RWPE2 (cell line): ENCODE measurements around the gene KMT2C.
"Not testable (repeated sequence)": the region's sequence is repeated elsewhere in the genome, so short reads cannot be mapped to it uniquely, and the experiment has no call there.

Experiments
- ATAC-seq: fragments of 200-7000 bp; cut with Tn5 transposase; 3 replicates; pipeline ENCODE4 v1.9.1; 2021; ENCODE audit warnings: low read depth
- DNase-seq: peaks from one replicate; pipeline ENCODE4 v3.0.0-alpha.2; 2020; ENCODE audit warnings: low spot score
- H3K27ac ChIP-seq: fragments of 450-650 bp; 2 replicates; pipeline ENCODE4 v1.5.1; 2017; ENCODE audit warnings: mild to moderate bottlenecking; ENCODE audit not compliant: poor library complexity, severe bottlenecking
- H3K27me3 ChIP-seq: fragments of 250-450 bp; sonication (Bioruptor Pico); 2 replicates; pipeline ENCODE4 v1.5.1; 2021; ENCODE audit warnings: mild to moderate bottlenecking, moderate library complexity; ENCODE audit not compliant: insufficient read depth, poor library complexity, severe bottlenecking
- H3K36me3 ChIP-seq: fragments of 250-450 bp; sonication (Bioruptor Pico); 2 replicates; pipeline ENCODE4 v1.5.1; 2020; ENCODE audit warnings: low read depth, mild to moderate bottlenecking, moderate library complexity
- H3K4me1 ChIP-seq: fragments of 250-450 bp; sonication (Bioruptor Pico); 2 replicates; pipeline ENCODE4 v1.5.1; 2021; ENCODE audit warnings: mild to moderate bottlenecking, moderate library complexity; ENCODE audit not compliant: insufficient read depth, poor library complexity, severe bottlenecking
- H3K4me3 ChIP-seq: fragments of 250-450 bp; sonication (Bioruptor Pico); 2 replicates; pipeline ENCODE4 v1.5.1; 2021; ENCODE audit warnings: mild to moderate bottlenecking, moderate library complexity; ENCODE audit not compliant: severe bottlenecking
- H3K9me3 ChIP-seq: fragments of 250-450 bp; sonication (Bioruptor Pico); 2 replicates; pipeline ENCODE4 v1.5.1; 2021; ENCODE audit warnings: mild to moderate bottlenecking, moderate library complexity; ENCODE audit not compliant: severe bottlenecking
- TF ChIP-seq, protein P1 (sequence below): fragments of 450-650 bp; IDR thresholded peaks from one replicate; pipeline ENCODE4 v1.5.1; 2017; ENCODE audit warnings: mild to moderate bottlenecking, moderate library complexity; ENCODE audit not compliant: poor library complexity, severe bottlenecking

KMT2C gene

DNA sequence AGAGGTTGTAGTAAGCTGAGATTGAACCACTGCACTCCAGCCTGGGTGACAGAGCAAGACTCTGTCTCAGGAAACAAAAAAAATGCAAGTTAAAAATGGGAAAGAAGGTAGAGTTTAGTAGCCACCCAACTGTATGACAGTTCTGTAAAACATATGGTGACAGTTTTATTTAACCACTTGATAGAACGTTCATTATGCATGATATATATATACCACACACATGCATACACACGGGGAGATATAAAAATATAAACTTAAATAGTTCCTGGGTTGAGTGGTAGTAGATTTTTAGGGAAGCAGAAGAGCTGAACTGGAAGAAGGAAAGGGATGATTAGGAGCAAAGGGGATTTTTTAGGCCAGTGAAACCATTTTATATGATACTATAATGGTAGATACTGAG lies 120.0 kb downstream of the KMT2C start:
- Histone ChIP-seq H3K27ac (no peak overlapping the region), H3K36me3 (peaks cover 23% of the 10 kb centered on the region), H3K27me3 (no peaks in the 10 kb centered on the region), H3K4me3 (no peak overlapping the region), H3K4me1 (peaks cover 26% of the 10 kb centered on the region), H3K9me3 (no peaks in the 10 kb centered on the region)
- no peak for DNase-seq
- TF ChIP-seq, protein P1, sequence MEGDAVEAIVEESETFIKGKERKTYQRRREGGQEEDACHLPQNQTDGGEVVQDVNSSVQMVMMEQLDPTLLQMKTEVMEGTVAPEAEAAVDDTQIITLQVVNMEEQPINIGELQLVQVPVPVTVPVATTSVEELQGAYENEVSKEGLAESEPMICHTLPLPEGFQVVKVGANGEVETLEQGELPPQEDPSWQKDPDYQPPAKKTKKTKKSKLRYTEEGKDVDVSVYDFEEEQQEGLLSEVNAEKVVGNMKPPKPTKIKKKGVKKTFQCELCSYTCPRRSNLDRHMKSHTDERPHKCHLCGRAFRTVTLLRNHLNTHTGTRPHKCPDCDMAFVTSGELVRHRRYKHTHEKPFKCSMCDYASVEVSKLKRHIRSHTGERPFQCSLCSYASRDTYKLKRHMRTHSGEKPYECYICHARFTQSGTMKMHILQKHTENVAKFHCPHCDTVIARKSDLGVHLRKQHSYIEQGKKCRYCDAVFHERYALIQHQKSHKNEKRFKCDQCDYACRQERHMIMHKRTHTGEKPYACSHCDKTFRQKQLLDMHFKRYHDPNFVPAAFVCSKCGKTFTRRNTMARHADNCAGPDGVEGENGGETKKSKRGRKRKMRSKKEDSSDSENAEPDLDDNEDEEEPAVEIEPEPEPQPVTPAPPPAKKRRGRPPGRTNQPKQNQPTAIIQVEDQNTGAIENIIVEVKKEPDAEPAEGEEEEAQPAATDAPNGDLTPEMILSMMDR = no peak
- no peak for ATAC-seq

DNA sequence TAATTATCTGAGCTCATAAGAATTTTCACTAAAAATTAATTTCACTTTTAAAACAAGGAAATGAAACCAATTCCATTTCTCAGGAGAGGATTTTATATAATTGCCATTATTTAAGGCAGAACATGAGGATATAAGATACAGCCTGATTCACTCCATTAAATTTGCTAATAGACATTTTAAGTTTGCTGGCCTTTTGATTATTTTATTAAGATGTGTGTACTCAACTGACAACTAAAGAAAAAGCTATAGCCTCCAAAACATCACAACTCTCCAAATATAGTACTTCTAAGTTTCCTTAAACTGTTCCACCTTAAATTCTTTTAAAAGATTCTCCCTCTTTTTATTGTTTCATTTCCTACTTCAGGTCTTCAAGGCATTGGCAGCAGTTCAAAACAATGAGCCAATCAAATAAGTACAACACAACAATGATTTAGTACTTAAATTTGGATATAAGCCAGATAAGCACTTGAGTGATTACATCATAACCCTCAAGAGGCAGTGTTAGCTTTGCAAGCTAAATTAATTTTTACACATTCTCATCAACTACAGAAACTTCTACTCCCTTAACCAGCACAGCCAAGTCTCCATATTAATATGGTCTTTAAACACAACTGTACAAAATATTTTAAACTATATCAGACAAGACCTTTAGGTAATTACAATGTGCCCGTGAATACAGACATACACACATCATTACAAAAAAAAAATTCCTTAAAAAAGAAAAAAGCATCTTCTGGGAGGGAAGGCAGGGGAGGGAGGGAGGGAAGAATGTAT lies 121.8 kb downstream of the KMT2C start:
- H3K27ac ChIP-seq = peak overlapping the region; percentile 55

DNA sequence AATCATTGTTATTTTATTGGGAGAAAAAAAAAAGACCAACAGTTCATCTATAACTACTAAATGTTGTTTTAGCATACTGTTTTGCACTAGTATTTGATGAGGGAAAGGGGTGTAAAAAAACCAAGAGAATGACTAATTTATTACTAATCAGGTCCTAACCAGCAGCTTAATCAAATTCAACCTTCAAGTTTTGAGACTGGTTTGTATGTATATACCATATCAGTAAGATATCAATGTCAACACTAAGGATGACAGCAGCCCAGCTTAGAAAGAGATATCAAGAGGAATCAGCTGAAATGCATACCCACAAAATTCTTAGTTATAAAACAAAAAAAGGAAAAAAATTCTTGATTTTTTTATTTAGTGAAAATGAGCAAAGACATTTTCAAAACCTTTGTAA lies 122.6 kb downstream of the KMT2C start:
- no peak overlapping the region for H3K4me3 ChIP-seq
- H3K36me3 ChIP-seq = peaks cover 36% of the 10 kb centered on the region
- no peak for DNase-seq
- peaks cover 26% of the 10 kb centered on the region for H3K4me1 ChIP-seq
- TF ChIP-seq, protein P1 = no peak
- H3K27me3 ChIP-seq = no peaks in the 10 kb centered on the region
- H3K9me3 ChIP-seq = no peaks in the 10 kb centered on the region
- ATAC-seq = no peak
- H3K27ac ChIP-seq = peak overlapping the region; percentile 55

More for the DNA sequence above, 121.8 kb downstream of the KMT2C start:
- ATAC-seq (peak; percentile 87), DNase-seq (no peak)
- no peaks in the 10 kb centered on the region for H3K9me3 ChIP-seq
- H3K27me3 ChIP-seq = no peaks in the 10 kb centered on the region
- peaks cover 35% of the 10 kb centered on the region for H3K36me3 ChIP-seq
- peaks cover 26% of the 10 kb centered on the region for H3K4me1 ChIP-seq
- H3K4me3 ChIP-seq = no peak overlapping the region
- TF ChIP-seq, protein P1 = no peak

DNA sequence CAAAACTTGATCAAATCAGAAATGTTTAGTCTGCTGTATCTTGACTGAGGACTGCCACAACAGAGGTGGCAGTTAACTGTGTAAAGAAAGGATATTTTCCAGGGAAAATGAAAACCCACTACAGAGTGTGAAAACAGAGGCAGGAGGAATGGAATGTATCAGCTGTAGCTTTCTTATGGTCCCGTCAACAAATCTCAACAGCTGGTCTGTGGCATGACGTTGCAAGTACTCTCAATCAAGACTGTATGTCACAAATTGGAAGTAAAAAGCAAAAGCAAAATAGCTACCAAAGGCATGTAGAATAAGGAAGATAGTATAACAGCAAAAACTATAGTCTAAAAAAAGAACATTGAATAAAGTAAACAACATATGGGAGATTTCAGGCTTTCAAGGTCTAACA lies 123.5 kb downstream of the KMT2C start:
- Histone ChIP-seq H3K9me3 (no peaks in the 10 kb centered on the region), H3K36me3 (peaks cover 44% of the 10 kb centered on the region), H3K27me3 (no peaks in the 10 kb centered on the region), H3K4me3 (no peak overlapping the region), H3K27ac (no peak overlapping the region), H3K4me1 (peaks cover 26% of the 10 kb centered on the region)
- TF ChIP-seq, protein P1 = no peak
- no peak for DNase-seq
- no peak for ATAC-seq

DNA sequence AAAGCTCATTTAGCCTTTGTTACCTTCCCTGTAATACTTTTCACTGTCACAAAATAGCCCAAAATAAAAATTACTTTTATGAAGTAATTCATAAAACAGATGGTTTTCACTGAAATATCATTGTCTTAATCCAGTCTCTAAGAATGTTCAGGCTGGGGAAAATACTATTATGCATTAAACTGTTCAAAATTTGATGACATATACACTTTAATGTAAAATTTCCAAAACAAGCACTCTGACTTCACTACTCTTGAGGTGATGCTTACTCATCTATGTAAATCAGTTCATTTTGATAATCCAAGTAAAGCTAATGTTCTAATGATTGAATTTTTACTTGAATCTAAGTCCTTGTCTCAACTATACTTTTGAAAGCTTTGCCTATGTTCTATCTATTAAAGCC lies 127.9 kb downstream of the KMT2C start:
- no peak for ATAC-seq
- Histone ChIP-seq H3K36me3 (peaks cover 53% of the 10 kb centered on the region), H3K27ac (no peak overlapping the region), H3K9me3 (no peaks in the 10 kb centered on the region), H3K4me3 (no peak overlapping the region), H3K27me3 (no peaks in the 10 kb centered on the region), H3K4me1 (peaks cover 10% of the 10 kb centered on the region)
- no peak for DNase-seq
- TF ChIP-seq, protein P1 = no peak

DNA sequence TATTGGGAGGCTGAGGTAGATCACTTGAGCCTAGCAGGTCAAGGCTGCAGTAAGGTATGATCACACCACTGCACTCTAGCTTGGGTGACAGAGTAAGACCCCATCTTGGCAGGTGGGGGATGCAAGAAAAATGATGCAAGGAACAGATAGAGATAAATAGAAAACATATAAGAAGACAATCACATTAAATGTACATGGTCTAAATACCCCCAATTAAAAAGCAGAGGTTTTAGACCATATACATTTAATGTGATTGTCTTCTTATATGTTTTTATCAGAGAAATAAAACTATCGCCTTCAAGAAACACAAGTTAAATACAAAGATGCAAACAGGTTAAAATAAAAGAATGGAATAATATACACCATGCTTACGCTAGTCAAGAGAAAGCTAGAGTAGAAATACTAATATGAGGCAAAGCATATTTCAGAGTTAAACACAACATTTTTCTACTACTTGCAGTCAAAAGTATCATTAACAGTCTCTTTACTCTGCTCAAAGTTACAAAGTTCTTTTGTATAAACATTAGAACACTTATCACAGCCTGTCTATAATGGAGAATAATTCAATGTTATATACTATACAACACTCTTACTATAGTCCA lies 136.2 kb downstream of the KMT2C start:
- not testable (repeated sequence) for ATAC-seq, H3K9me3 ChIP-seq, DNase-seq, H3K36me3 ChIP-seq, H3K4me3 ChIP-seq, H3K4me1 ChIP-seq, H3K27ac ChIP-seq, H3K27me3 ChIP-seq
